Thoracic aorta (tissue), 2 donors: Measurements from ENCODE around the gene CCDC88B. TPM values are rescaled to one million over a fixed set of nuclear protein-coding genes. Genes with fewer than 3 reads are reported as not detected.

Source experiments
- ATAC-seq: fragments of 150-250 bp; one replicate; pipeline ENCODE4 v1.8.0; 2017; ENCODE audit warnings: low read depth; ENCODE audit not compliant: insufficient number of reproducible peaks, low FRiP score
- DNase-seq: peaks from one replicate; pipeline ENCODE4 v3.0.0-alpha.2; 2020; ENCODE audit warnings: low spot score
- H3K27ac ChIP-seq, 2 donors: fragments of 200-600 bp; sonication (generic); 1 replicate in 1 of 2; 2 replicates in 1 of 2; pipeline ENCODE4 v1.5.1; 2016; ENCODE audit warnings: mild to moderate bottlenecking in 2 of 2, moderate library complexity in 2 of 2
- H3K27me3 ChIP-seq: fragments of 200-600 bp; sonication (generic); replicated peaks from 2 replicates; pipeline ENCODE4 v1.6.0; 2016; ENCODE audit warnings: mild to moderate bottlenecking; ENCODE audit not compliant: insufficient read depth
- H3K36me3 ChIP-seq: fragments of 200-600 bp; sonication (generic); one replicate; pipeline ENCODE4 v1.5.1; 2016
- H3K4me1 ChIP-seq, 2 donors: fragments of 200-600 bp; sonication (generic); 1 replicate in 1 of 2; 2 replicates in 1 of 2; pipeline versions ENCODE4 v1.5.1 to v1.6.0; 2016; ENCODE audit warnings: low read depth in 2 of 2, mild to moderate bottlenecking in 1 of 2; ENCODE audit not compliant: control insufficient read depth in 1 of 2
- H3K4me3 ChIP-seq: fragments of 200-600 bp; sonication (generic); 2 replicates; pipeline ENCODE4 v1.5.1; 2016; ENCODE audit warnings: mild to moderate bottlenecking
- H3K9me3 ChIP-seq: fragments of 200-600 bp; sonication (generic); 2 replicates; pipeline ENCODE4 v1.5.1; 2016
- CTCF ChIP-seq: fragments of 200-600 bp; sonication (generic); IDR thresholded peaks from one replicate; pipeline ENCODE4 v1.5.1; 2019; ENCODE audit warnings: antibody characterized with exemption
- total RNA-seq, 2 donors: library from RNA; depleted of rRNA; stranded (reverse); fragments of >200 nt; gene quantifications; one replicate each; pipeline versions ENCODE4 v1.1.0 to v1.2.3, GENCODE V29; 2016

The CCDC88B gene
- total RNA-seq, 2 donors from 2014 or later: 10.3 to 19.0 TPM

- TF ChIP-seq CTCF: no peak
- H3K4me3 ChIP-seq: peak overlapping the region; percentile 26
- H3K36me3 ChIP-seq: no peaks in the 10 kb centered on the region
- ATAC-seq (no peak), DNase-seq (no peak)
- no peaks in the 10 kb centered on the region for H3K27me3 ChIP-seq
- H3K4me1 ChIP-seq: peaks cover 2 to 14% of the 10 kb centered on the region in 2 donors
- H3K27ac ChIP-seq: no peak overlapping the region
- no peaks in the 10 kb centered on the region for H3K9me3 ChIP-seq
Measured at GRCh38 chr11:64396079-64396591, 56.1 kb downstream of the CCDC88B start.

- TF ChIP-seq CTCF: no peak
- Histone ChIP-seq H3K4me3 (no peak overlapping the region), H3K9me3 (no peaks in the 10 kb centered on the region), H3K4me1 (peaks cover 2 to 14% of the 10 kb centered on the region in 2 donors), H3K27me3 (no peaks in the 10 kb centered on the region), H3K36me3 (no peaks in the 10 kb centered on the region), H3K27ac (no peak overlapping the region)
- no peak for DNase-seq
- ATAC-seq: no peak
Measured at GRCh38 chr11:64400102-64400501, 60.1 kb downstream of the CCDC88B start.

GRCh38 chr11:64400667-64401066 lies 60.7 kb downstream of the CCDC88B start:
- ATAC-seq: no peak

GRCh38 chr11:64401775-64402174 lies 61.8 kb downstream of the CCDC88B start:
- ATAC-seq (no peak), DNase-seq (no peak)
- peaks cover 0 to 14% of the 10 kb centered on the region in 2 donors for H3K4me1 ChIP-seq
- no peaks in the 10 kb centered on the region for H3K27me3 ChIP-seq
- H3K27ac ChIP-seq: no peak overlapping the region
- H3K36me3 ChIP-seq: no peaks in the 10 kb centered on the region
- no peak for TF ChIP-seq CTCF
- H3K9me3 ChIP-seq: no peaks in the 10 kb centered on the region
- no peak overlapping the region for H3K4me3 ChIP-seq

More at GRCh38 chr11:64400667-64401066, 60.7 kb downstream of the CCDC88B start:
- DNase-seq: no peak
- no peak for TF ChIP-seq CTCF
- no peaks in the 10 kb centered on the region for H3K27me3 ChIP-seq
- peaks cover 2 to 16% of the 10 kb centered on the region in 2 donors for H3K4me1 ChIP-seq
- no peak overlapping the region for H3K27ac ChIP-seq
- H3K9me3 ChIP-seq: no peaks in the 10 kb centered on the region
- no peak overlapping the region for H3K4me3 ChIP-seq
- H3K36me3 ChIP-seq: no peaks in the 10 kb centered on the region

GRCh38 chr11:64403106-64403505 lies 63.1 kb downstream of the CCDC88B start:
- no peak for TF ChIP-seq CTCF
- no peak for ATAC-seq
- no peak overlapping the region for H3K4me3 ChIP-seq

More at GRCh38 chr11:64403106-64403505, 63.1 kb downstream of the CCDC88B start:
- no peak for DNase-seq
- peaks cover 0 to 14% of the 10 kb centered on the region in 2 donors for H3K4me1 ChIP-seq
- H3K27ac ChIP-seq: no peak overlapping the region
- no peaks in the 10 kb centered on the region for H3K9me3 ChIP-seq
- no peaks in the 10 kb centered on the region for H3K27me3 ChIP-seq
- H3K36me3 ChIP-seq: no peaks in the 10 kb centered on the region
